Endothelial cell of umbilical vein (primary cell): ENCODE data around the gene TMEM253. TPM values are rescaled to one million over a fixed set of nuclear protein-coding genes. Genes with fewer than 3 reads are reported as not detected.

Source experiments
- BruUV-seq: library from RNA; stranded (reverse); fragments of 400-500 nt; replicated peaks from 2 replicates; lab custom pipeline; 2021; lab: Mats Ljungman, UMichigan
- CTCF ChIA-PET: fragments of 300-600, 350-600 bp; sonication (Branson Sonifier 250); formaldehyde crosslinking; loops from one replicate; lab custom pipeline; 2021; ENCODE audit warnings: antibody characterized with exemption, inconsistent platforms; lab: Charles Lee
- POLR2A ChIA-PET: fragments of 300-600, 350-600 bp; sonication (Branson Sonifier 250); formaldehyde crosslinking; loops from one replicate; lab custom pipeline; 2021; ENCODE audit warnings: antibody characterized with exemption, inconsistent platforms; lab: Charles Lee
- DNase-seq: peaks from one replicate; pipeline ENCODE4 v3.0.0-alpha.2; 2011; ENCODE audit warnings: low read depth, low spot score
- FAIRE-seq: peaks from 2 replicates; lab custom pipeline; 2011; peaks lifted over from hg19 to GRCh38; lab: Jason Lieb, UNC
- H2AFZ ChIP-seq: 2 replicates; pipeline ENCODE4 v1.6.0; 2012; ENCODE audit warnings: low read depth, low read length, control low read depth, inconsistent platforms
- H3K27ac ChIP-seq: 2 replicates; pipeline ENCODE4 v1.5.1; 2011; ENCODE audit warnings: low read depth, mild to moderate bottlenecking, control low read depth, low read length, moderate library complexity; ENCODE audit not compliant: insufficient read depth
- H3K27me3 ChIP-seq, 2 experiments: 2 replicates each; pipeline versions ENCODE4 v1.6.0 to v1.6.1; 2011; ENCODE audit warnings: low read length in 2 of 2, mixed read lengths in 1 of 2; ENCODE audit not compliant: control insufficient read depth in 2 of 2, insufficient read depth in 2 of 2
- H3K36me3 ChIP-seq, 2 experiments: 2 replicates in 1 of 2; 3 replicates in 1 of 2; pipeline ENCODE4 v1.5.1; 2011; ENCODE audit warnings: low read length in 2 of 2, mild to moderate bottlenecking in 1 of 2, moderate library complexity in 1 of 2; ENCODE audit not compliant: control insufficient read depth in 2 of 2, insufficient read depth in 2 of 2; ENCODE audit errors: extremely low read depth in 1 of 2
- H3K4me1 ChIP-seq: 3 replicates; pipeline ENCODE4 v1.5.1; 2011; ENCODE audit warnings: mild to moderate bottlenecking, low read length; ENCODE audit not compliant: control insufficient read depth, insufficient read depth; ENCODE audit errors: extremely low read depth
- H3K4me2 ChIP-seq: 2 replicates; pipeline ENCODE4 v1.6.1; 2011; ENCODE audit warnings: low read length, control low read depth, mixed read lengths; ENCODE audit not compliant: insufficient read depth
- H3K4me3 ChIP-seq, 3 experiments: fragments of 200-600 bp in 1 of 3; sonication (generic), shearing (Covaris generic) in 1 of 3; replicated peaks in 1 of 3; 2 replicates each; pipeline ENCODE4 v1.5.1; 2011 to 2016; ENCODE audit warnings: control low read depth in 3 of 3, low read length in 3 of 3, mild to moderate bottlenecking in 2 of 3, inconsistent platforms in 1 of 3, low read depth in 1 of 3, moderate library complexity in 1 of 3; ENCODE audit not compliant: insufficient read depth in 1 of 3
- H3K79me2 ChIP-seq: 2 replicates; pipeline ENCODE4 v1.6.0; 2012; ENCODE audit warnings: low read length, inconsistent platforms; ENCODE audit not compliant: control insufficient read depth, insufficient read depth
- H3K9ac ChIP-seq: replicated peaks from 2 replicates; pipeline ENCODE3; 2011; ENCODE audit warnings: low read length, control low read depth; ENCODE audit not compliant: insufficient read depth; ENCODE audit errors: extremely low read depth
- H3K9me1 ChIP-seq: replicated peaks from 3 replicates; pipeline ENCODE4 v1.6.0; 2011; ENCODE audit warnings: mild to moderate bottlenecking, low read length; ENCODE audit not compliant: control insufficient read depth, insufficient read depth; ENCODE audit errors: extremely low read depth
- H3K9me3 ChIP-seq: replicated peaks from 2 replicates; pipeline ENCODE4 v1.5.1; 2012; ENCODE audit warnings: low read length, inconsistent platforms; ENCODE audit not compliant: control insufficient read depth, insufficient read depth
- H4K20me1 ChIP-seq: replicated peaks from 2 replicates; pipeline ENCODE3; 2011; ENCODE audit warnings: mild to moderate bottlenecking, low read length; ENCODE audit not compliant: control insufficient read depth, insufficient read depth; ENCODE audit errors: extremely low read depth
- FOS ChIP-seq: IDR thresholded peaks from 2 replicates; pipeline ENCODE4 v1.6.1; 2011; ENCODE audit warnings: mild to moderate bottlenecking, low read length, moderate library complexity, borderline replicate concordance; ENCODE audit not compliant: insufficient read depth
- GATA2 ChIP-seq: IDR thresholded peaks from 2 replicates; pipeline ENCODE4 v1.7.0; 2011; ENCODE audit warnings: low read depth, mild to moderate bottlenecking, moderate library complexity, mixed read lengths, low read length; ENCODE audit not compliant: insufficient read length, insufficient read depth
- JUN ChIP-seq: IDR thresholded peaks from 2 replicates; pipeline ENCODE4 v1.6.1; 2011; ENCODE audit warnings: borderline replicate concordance, low read depth; ENCODE audit not compliant: insufficient read length, insufficient read depth
- MYC ChIP-seq: IDR thresholded peaks from one replicate; pipeline ENCODE4 v1.6.1; 2011; ENCODE audit warnings: mild to moderate bottlenecking, low read depth, low read length
- POLR2AphosphoS5 ChIP-seq: IDR thresholded peaks from 2 replicates; pipeline ENCODE4 v1.6.1; 2012; ENCODE audit warnings: low read depth, mild to moderate bottlenecking, control low read depth, low read length, moderate library complexity; ENCODE audit not compliant: insufficient read depth
- dilution Hi-C: fragments of 300-500 bp; cut with MboI; formaldehyde crosslinking; loops from one replicate; pipeline ENCODE4 v1.15.0; 2019; ENCODE audit warnings: low sequenced_read_pairs; ENCODE audit not compliant: extremely low pct_ligation_motif_present
- intact Hi-C: fragments of 100-400 bp; cut with micrococcal nuclease; formaldehyde crosslinking; loops from one replicate; pipeline ENCODE4 v1.10.0; 2022
- polyA plus RNA-seq, 4 experiments: library from polyadenylated mRNA; depleted of rRNA in 3 of 4; stranded (reverse) in 3 of 4; unstranded in 1 of 4; fragments of >200 nt; gene quantifications; 2 replicates each; pipeline versions ENCODE4 v1.2.1 to v1.2.3, GENCODE V29; 2011 to 2012; ENCODE audit warnings: missing spikeins in 1 of 4
- total RNA-seq: library from RNA; stranded (reverse); gene quantifications from 2 replicates; pipeline ENCODE4 v1.2.3, GENCODE V29; 2021
- TF ChIP-seq, protein P1 (sequence below): IDR thresholded peaks from 2 replicates; pipeline ENCODE4 v1.6.1; 2011; ENCODE audit not compliant: insufficient read depth, insufficient read length
- TF ChIP-seq, protein P2 (sequence below), 2 donors: IDR thresholded peaks; 1 replicate in 1 of 2; 2 replicates in 1 of 2; pipeline ENCODE4 v1.5.1; 2011; ENCODE audit warnings: low read length in 2 of 2, mild to moderate bottlenecking in 2 of 2, moderate library complexity in 2 of 2, control low read depth in 1 of 2, inconsistent platforms in 1 of 2, low read depth in 1 of 2; ENCODE audit not compliant: insufficient read depth in 1 of 2; ENCODE audit errors: extremely low read depth in 1 of 2

Gene TMEM253
- total and polyA plus RNA-seq, 2 donors (not counting 3 experiments of a cell fraction or from before 2014, with no cell fraction given) = 0.25 TPM; not detected in 1

DNA sequence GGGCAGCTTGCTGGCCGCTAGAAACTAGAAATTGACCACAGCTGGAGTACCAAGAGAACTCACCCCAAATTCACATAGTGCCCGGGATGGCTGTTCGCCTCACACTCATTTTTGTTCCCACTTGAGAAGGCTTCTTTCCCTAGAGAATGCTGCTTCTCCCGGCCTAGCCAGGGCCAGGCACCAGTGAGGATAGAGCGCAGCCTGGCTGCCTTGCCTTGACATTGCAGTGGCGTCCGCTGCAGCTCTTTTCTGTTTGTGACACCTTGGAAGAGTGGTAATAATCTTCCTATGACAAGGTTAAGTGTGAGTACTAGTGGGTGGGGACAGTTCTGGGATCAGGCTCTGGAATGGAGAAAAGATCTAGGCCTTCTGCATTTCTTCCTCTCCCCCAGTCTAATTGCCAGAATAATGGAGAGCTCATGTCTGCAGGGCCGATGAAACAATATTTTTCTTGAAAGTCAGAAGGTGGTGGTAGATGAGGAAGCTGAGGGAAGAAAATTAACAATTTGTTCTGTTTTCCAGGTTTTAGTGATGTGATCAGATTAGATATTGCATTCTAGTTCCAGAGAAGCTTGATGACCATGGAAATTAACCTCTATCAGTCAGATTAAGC lies 3.7 kb downstream of the TMEM253 start:
- Histone ChIP-seq H3K4me2 (peak overlapping the region; percentile 44), H3K9me3 (no peaks in the 10 kb centered on the region), H3K9ac (peak overlapping the region; percentile 97), H3K4me3 (peak overlapping the region in 2 of 3 experiments; percentile 47 to 60), H3K4me1 (peaks cover 14% of the 10 kb centered on the region), H3K27ac (peak overlapping the region; percentile 93), H3K9me1 (no peaks in the 10 kb centered on the region), H4K20me1 (no peaks in the 10 kb centered on the region), H3K27me3 (peaks cover 8 to 11% of the 10 kb centered on the region in 2 experiments), H3K79me2 (no peaks in the 10 kb centered on the region), H3K36me3 (no peaks in the 10 kb centered on the region), H2AFZ (peak overlapping the region; percentile 77)
- DNase-seq (peak; percentile 78), FAIRE-seq (no peak)
- dilution Hi-C loops (no loop called here), intact Hi-C loops (loop anchor here (1.0 to 5.0 kb wide), 4 partner anchors 12 to 132 kb away; no protein-coding TSS in a partner anchor)
- POLR2A ChIA-PET = interaction anchor here (0.7 to 2.0 kb wide), 4 partner anchors 17 to 90 kb away, joined by 3 to 5 read pairs (median 4); no protein-coding TSS in a partner anchor
- CTCF ChIA-PET = interaction anchor here (0.7 to 10.4 kb wide), 28 partner anchors 9 to 425 kb away, joined by 3 to 310 read pairs (median 5); partner anchors contain the start of genes ARHGEF40 and METTL3
- BruUV-seq = no TSS peak
- TF ChIP-seq FOS (no peak), MYC (no peak), POLR2AphosphoS5 (no peak), JUN (no peak), GATA2 (no peak)
- TF ChIP-seq, protein P1, sequence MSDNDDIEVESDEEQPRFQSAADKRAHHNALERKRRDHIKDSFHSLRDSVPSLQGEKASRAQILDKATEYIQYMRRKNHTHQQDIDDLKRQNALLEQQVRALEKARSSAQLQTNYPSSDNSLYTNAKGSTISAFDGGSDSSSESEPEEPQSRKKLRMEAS = no peak
- TF ChIP-seq, protein P2, sequence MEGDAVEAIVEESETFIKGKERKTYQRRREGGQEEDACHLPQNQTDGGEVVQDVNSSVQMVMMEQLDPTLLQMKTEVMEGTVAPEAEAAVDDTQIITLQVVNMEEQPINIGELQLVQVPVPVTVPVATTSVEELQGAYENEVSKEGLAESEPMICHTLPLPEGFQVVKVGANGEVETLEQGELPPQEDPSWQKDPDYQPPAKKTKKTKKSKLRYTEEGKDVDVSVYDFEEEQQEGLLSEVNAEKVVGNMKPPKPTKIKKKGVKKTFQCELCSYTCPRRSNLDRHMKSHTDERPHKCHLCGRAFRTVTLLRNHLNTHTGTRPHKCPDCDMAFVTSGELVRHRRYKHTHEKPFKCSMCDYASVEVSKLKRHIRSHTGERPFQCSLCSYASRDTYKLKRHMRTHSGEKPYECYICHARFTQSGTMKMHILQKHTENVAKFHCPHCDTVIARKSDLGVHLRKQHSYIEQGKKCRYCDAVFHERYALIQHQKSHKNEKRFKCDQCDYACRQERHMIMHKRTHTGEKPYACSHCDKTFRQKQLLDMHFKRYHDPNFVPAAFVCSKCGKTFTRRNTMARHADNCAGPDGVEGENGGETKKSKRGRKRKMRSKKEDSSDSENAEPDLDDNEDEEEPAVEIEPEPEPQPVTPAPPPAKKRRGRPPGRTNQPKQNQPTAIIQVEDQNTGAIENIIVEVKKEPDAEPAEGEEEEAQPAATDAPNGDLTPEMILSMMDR (IDR thresholded peaks at IDR 0.05; ENCODE audit: extremely low read depth in 1 of 2, insufficient read depth in 1 of 2, low read depth in 1 of 2, low read length in 2 of 2) = peak; percentile 86 to 92
